ENCODE results near the gene DNM3. TPM values are rescaled to one million over a fixed set of nuclear protein-coding genes. Genes with fewer than 3 reads are reported as not detected.

Gene DNM3
- total RNA-seq, 1 donor from 2014 or later, result 15.4 TPM

- Histone ChIP-seq H3K4me3 (no peak overlapping the region), H3K27ac (no peak overlapping the region), H3K27me3 (no peaks in the 10 kb centered on the region), H3K36me3 (no peaks in the 10 kb centered on the region), H3K9me3 (no peaks in the 10 kb centered on the region), H3K4me1 (peaks cover 11% of the 10 kb centered on the region)
- ATAC-seq, result no peak
- intact Hi-C loops (cut with DNase I), result no loop called here
- no peak for TF ChIP-seq CTCF (IDR thresholded peaks at IDR 0.05)
- no peak for DNase-seq
These were observed 498.5 kb downstream of the DNM3 start for GRCh38 chr1:172339842-172340241.

GRCh38 chr1:172340520-172340919 lies 499.2 kb downstream of the DNM3 start:
- peaks cover 11% of the 10 kb centered on the region for H3K4me1 ChIP-seq
- no peak overlapping the region for H3K4me3 ChIP-seq
- H3K27me3 ChIP-seq, result no peaks in the 10 kb centered on the region
- H3K9me3 ChIP-seq, result no peaks in the 10 kb centered on the region
- no peak for TF ChIP-seq CTCF (IDR thresholded peaks at IDR 0.05)
- intact Hi-C loops (cut with DNase I), result no loop called here
- no peak for DNase-seq
- H3K27ac ChIP-seq, result no peak overlapping the region
- no peaks in the 10 kb centered on the region for H3K36me3 ChIP-seq
- no peak for ATAC-seq

- Histone ChIP-seq H3K9me3 (peaks cover under 1% of the 10 kb centered on the region), H3K27me3 (no peaks in the 10 kb centered on the region), H3K36me3 (no peaks in the 10 kb centered on the region), H3K27ac (no peak overlapping the region), H3K4me1 (peaks cover 11% of the 10 kb centered on the region), H3K4me3 (no peak overlapping the region)
- ATAC-seq (no peak), DNase-seq (no peak)
- TF ChIP-seq CTCF (IDR thresholded peaks at IDR 0.05), result no peak
- intact Hi-C loops (cut with DNase I), result no loop called here
These were observed 500.4 kb downstream of the DNM3 start for GRCh38 chr1:172341697-172342096.

GRCh38 chr1:172342584-172343239 lies 501.4 kb downstream of the DNM3 start:
- no peak for ATAC-seq
- no peak for TF ChIP-seq CTCF (IDR thresholded peaks at IDR 0.05)

GRCh38 chr1:172343240-172344160 lies 502.2 kb downstream of the DNM3 start:
- DNase-seq (no peak), ATAC-seq (no peak)
- intact Hi-C loops (cut with DNase I), result no loop called here
- peak overlapping the region; percentile 58 for H3K27ac ChIP-seq
- H3K36me3 ChIP-seq, result no peaks in the 10 kb centered on the region
- no peak for TF ChIP-seq CTCF (IDR thresholded peaks at IDR 0.05)
- H3K4me1 ChIP-seq, result peaks cover 11% of the 10 kb centered on the region
- H3K4me3 ChIP-seq, result no peak overlapping the region
- peaks cover 12% of the 10 kb centered on the region for H3K9me3 ChIP-seq
- H3K27me3 ChIP-seq, result no peaks in the 10 kb centered on the region

More at GRCh38 chr1:172342584-172343239, 501.4 kb downstream of the DNM3 start:
- Histone ChIP-seq H3K27ac (peak overlapping the region; percentile 58), H3K4me3 (no peak overlapping the region), H3K36me3 (no peaks in the 10 kb centered on the region), H3K4me1 (peaks cover 11% of the 10 kb centered on the region), H3K9me3 (peaks cover 10% of the 10 kb centered on the region), H3K27me3 (no peaks in the 10 kb centered on the region)
- no peak for DNase-seq
- intact Hi-C loops (cut with DNase I), result no loop called here

All from upper lobe of right lung (tissue), 1 donor.